ENCODE results near the gene RIN3. TPM values are rescaled to one million over a fixed set of nuclear protein-coding genes. Genes with fewer than 3 reads are reported as not detected.

The RIN3 gene
- total and polyA plus RNA-seq, 12 donors = 3.9 to 63.2 (median 30.3) TPM

- H3K27ac ChIP-seq = no peak overlapping the region
- intact Hi-C loops (cut with DNase I) = no loop called here
- no peaks in the 10 kb centered on the region for H3K36me3 ChIP-seq (replicated peaks in 1 of 2)
- no peak for DNase-seq
- TF ChIP-seq POLR2A (IDR thresholded peaks at IDR 0.05) = no peak
- TF ChIP-seq CTCF (IDR thresholded peaks at IDR 0.05) = no peak
- no peak overlapping the region for H3K4me3 ChIP-seq
- no peaks in the 10 kb centered on the region for H3K9me3 ChIP-seq (replicated peaks in 1 of 3)
- peaks cover 18 to 23% of the 10 kb centered on the region in 2 donors for H3K4me1 ChIP-seq (replicated peaks in 1 of 2)
- H3K27me3 ChIP-seq = no peaks in the 10 kb centered on the region
- 96 to 100% (median 100%) methylated on average over 1 of the region's 1 CpG; no CpG with 5 or more reads in 1 of the 4 donors for WGBS, 4 donors
Observed at GRCh38 chr14:92470811-92471210, 42.8 kb upstream of the RIN3 start.

GRCh38 chr14:92471919-92472318 is 41.7 kb upstream of the RIN3 start:
- no peak for TF ChIP-seq CTCF (IDR thresholded peaks at IDR 0.05)
- TF ChIP-seq POLR2A (IDR thresholded peaks at IDR 0.05) = no peak
- intact Hi-C loops (cut with DNase I) = no loop called here

GRCh38 chr14:92472860-92473259 is 40.7 kb upstream of the RIN3 start:
- 69 to 87% (median 85%) methylated on average over 1 of the region's 1 CpG for WGBS, 4 donors
- H3K27ac ChIP-seq = peak overlapping the region; percentile 37 to 91 (median 80)
- H3K4me3 ChIP-seq = no peak overlapping the region
- DNase-seq = peak in 2 of 7 donors; percentile 29 to 50
- H3K27me3 ChIP-seq = no peaks in the 10 kb centered on the region
- intact Hi-C loops (cut with DNase I) = no loop called here
- no peak for TF ChIP-seq POLR2A (IDR thresholded peaks at IDR 0.05)
- no peak for TF ChIP-seq CTCF (IDR thresholded peaks at IDR 0.05)
- peaks cover 18 to 27% of the 10 kb centered on the region in 2 donors for H3K4me1 ChIP-seq (replicated peaks in 1 of 2)
- no peaks in the 10 kb centered on the region for H3K9me3 ChIP-seq (replicated peaks in 1 of 3)
- H3K36me3 ChIP-seq (replicated peaks in 1 of 2) = no peaks in the 10 kb centered on the region

More at GRCh38 chr14:92471919-92472318, 41.7 kb upstream of the RIN3 start:
- H3K27me3 ChIP-seq = no peaks in the 10 kb centered on the region
- H3K4me3 ChIP-seq = no peak overlapping the region
- H3K36me3 ChIP-seq (replicated peaks in 1 of 2) = no peaks in the 10 kb centered on the region
- H3K9me3 ChIP-seq (replicated peaks in 1 of 3) = no peaks in the 10 kb centered on the region
- peak in 3 of 7 donors; percentile 5 to 55 (median 51) for DNase-seq
- H3K27ac ChIP-seq = peak overlapping the region in 1 of 5 donors; percentile 91
- H3K4me1 ChIP-seq (replicated peaks in 1 of 2) = peaks cover 18 to 27% of the 10 kb centered on the region in 2 donors

GRCh38 chr14:92473261-92473968 is 40.2 kb upstream of the RIN3 start:
- intact Hi-C loops (cut with DNase I) = no loop called here
- TF ChIP-seq POLR2A (IDR thresholded peaks at IDR 0.05) = peak in 1 of 2 donors; percentile 81
- TF ChIP-seq CTCF (IDR thresholded peaks at IDR 0.05) = no peak
- H3K4me1 ChIP-seq (replicated peaks in 1 of 2) = peaks cover 18 to 27% of the 10 kb centered on the region in 2 donors
- no peaks in the 10 kb centered on the region for H3K9me3 ChIP-seq (replicated peaks in 1 of 3)
- 20 to 30% (median 22%) methylated on average over 9 of the region's 9 CpGs for WGBS, 4 donors
- H3K27me3 ChIP-seq = no peaks in the 10 kb centered on the region
- peak overlapping the region; percentile 62 to 91 (median 82) for H3K27ac ChIP-seq
- H3K4me3 ChIP-seq = no peak overlapping the region
- no peaks in the 10 kb centered on the region for H3K36me3 ChIP-seq (replicated peaks in 1 of 2)
- peak; percentile 80 to 96 (median 92) for DNase-seq

All from adrenal gland (tissue), 12 donors.